C4-2B (cell line): ENCODE results near the gene NES.

ENCODE experiments used
- H3K27ac ChIP-seq: fragments of 450-650 bp; 2 replicates; pipeline ENCODE4 v1.5.1; 2017
- ZFX ChIP-seq: fragments of 450-650 bp; IDR thresholded peaks from 2 replicates; pipeline ENCODE4 v1.6.1; 2017
- TF ChIP-seq, protein P1 (sequence below): fragments of 450-650 bp; conservative IDR thresholded peaks from 2 replicates; pipeline ENCODE4 v1.5.1; 2017; ENCODE audit warnings: mild to moderate bottlenecking

The NES gene

DNA sequence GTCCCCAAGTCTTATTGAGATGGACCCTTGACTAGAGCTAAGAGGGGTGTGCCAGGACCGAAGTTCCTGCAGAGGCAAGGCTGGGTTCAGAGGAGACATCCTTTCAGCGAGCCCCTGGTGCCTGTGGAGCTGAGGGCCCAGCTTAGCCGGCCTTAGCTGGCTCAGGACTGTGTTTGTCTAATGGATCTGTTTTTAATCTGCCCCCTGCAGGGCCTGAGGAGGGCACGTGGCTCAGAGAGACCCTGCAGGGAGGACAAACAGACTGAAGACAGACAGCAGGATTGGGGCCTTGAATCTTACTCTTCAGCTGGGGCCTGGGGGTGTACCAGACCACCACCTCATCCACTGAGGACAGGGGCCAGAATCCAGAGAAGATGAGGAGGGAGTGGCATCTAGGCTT, 26.5 kb upstream of the NES start:
- TF ChIP-seq ZFX, result no peak
- TF ChIP-seq, protein P1, sequence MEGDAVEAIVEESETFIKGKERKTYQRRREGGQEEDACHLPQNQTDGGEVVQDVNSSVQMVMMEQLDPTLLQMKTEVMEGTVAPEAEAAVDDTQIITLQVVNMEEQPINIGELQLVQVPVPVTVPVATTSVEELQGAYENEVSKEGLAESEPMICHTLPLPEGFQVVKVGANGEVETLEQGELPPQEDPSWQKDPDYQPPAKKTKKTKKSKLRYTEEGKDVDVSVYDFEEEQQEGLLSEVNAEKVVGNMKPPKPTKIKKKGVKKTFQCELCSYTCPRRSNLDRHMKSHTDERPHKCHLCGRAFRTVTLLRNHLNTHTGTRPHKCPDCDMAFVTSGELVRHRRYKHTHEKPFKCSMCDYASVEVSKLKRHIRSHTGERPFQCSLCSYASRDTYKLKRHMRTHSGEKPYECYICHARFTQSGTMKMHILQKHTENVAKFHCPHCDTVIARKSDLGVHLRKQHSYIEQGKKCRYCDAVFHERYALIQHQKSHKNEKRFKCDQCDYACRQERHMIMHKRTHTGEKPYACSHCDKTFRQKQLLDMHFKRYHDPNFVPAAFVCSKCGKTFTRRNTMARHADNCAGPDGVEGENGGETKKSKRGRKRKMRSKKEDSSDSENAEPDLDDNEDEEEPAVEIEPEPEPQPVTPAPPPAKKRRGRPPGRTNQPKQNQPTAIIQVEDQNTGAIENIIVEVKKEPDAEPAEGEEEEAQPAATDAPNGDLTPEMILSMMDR, result no peak
- no peak overlapping the region for H3K27ac ChIP-seq

DNA sequence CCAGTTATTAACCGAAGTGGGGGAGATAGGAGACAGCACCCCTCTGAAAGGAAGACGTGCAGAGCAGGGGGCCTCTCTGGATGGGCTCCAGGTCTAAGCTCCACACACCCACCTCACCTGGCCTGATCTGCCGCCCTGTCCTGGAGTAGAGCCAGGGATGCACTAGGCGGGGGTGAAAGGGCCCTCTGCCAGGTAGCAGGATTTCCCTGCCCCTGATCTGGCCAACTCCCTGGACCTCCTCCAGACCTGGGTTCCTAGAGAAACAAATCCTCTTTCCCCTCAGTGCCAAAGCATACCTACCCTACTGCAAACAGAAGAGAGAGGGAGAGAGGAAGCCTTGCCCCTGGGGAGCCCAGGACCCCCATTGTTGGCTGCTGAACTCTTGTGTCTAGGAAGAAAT, 26.1 kb upstream of the NES start:
- TF ChIP-seq, protein P1, result no peak
- no peak for TF ChIP-seq ZFX
- no peak overlapping the region for H3K27ac ChIP-seq

DNA sequence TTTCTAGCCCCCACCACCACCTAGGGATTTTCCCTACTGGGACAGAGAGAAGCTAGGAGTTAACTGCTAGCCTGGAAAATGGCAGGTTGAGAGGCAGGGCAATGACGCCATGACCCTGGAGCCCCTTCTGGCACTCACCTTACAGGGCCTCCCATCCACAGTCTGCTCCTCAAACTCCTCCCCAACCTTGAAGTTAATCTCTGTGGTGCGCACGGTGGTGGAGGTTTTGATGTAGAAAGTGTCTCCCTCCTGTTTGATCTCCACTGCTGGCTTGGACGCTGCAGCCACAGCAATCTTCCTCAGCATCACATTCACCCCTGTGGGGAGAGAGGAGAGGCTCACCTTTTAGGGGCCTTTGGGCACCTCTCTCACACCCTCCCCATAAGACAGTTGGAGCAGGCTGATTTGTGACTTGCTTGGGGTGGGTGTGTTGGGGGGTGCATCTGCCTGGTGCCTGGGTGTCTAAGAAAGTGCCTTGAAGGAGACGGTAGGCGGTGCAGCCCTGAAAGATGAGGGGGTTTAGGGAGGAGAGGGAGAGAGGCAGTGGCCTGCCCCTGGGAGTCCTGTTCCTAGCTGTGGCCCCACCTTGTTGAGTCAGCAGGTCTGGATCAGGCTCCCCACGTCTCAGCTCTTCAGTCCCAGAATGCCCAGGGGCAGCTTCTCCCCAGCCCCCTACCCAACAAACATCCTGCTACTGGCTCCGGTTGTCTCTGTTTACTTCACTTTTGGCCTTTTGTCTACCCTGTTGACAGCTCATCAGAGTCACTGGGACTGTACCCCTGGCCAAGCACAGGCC, 23.7 kb upstream of the NES start:
- no peak overlapping the region for H3K27ac ChIP-seq
- TF ChIP-seq ZFX, result no peak
- TF ChIP-seq, protein P1, result no peak

DNA sequence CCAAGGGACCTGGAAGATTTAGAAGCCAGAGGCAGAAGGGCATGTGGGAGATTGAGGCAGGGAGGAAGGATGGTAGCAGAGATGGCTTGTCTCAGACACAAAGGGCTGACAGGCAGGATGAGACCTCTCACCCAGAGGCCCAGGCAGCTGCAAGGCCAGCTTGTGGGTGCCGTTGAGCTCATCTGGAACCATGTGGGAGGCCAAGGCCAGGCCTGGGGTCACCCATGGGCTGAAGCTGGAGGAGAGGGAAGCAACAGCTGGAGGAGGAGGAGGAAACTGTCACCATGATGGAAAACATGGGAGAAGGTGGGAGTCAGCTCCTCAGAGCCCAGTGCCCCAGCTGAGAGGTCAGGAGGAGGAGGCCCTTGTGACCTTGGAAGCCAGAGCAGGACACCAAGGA, 21.8 kb upstream of the NES start:
- no peak for TF ChIP-seq ZFX
- TF ChIP-seq, protein P1, result no peak
- no peak overlapping the region for H3K27ac ChIP-seq

DNA sequence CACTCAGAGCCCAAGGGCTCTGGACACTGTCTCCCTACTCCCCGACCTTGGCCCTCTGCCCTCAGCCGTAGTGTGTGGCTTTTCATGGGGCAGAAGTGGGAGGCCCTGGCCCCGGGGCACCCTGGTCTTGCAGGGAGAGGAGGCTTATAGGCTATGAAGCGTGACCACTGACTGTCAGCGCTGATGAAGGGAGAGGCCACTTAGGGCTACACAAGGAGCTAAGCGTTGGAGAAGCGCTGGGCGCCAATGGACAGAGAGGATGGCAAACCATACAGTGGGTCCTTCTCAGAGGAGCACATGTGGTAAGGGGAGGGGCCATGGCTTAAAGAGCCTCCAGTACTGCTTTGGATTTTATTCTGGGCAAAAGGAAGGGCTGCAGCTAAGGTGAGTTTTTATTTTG, 20.3 kb upstream of the NES start:
- TF ChIP-seq ZFX, result no peak
- TF ChIP-seq, protein P1, result no peak
- H3K27ac ChIP-seq, result no peak overlapping the region

DNA sequence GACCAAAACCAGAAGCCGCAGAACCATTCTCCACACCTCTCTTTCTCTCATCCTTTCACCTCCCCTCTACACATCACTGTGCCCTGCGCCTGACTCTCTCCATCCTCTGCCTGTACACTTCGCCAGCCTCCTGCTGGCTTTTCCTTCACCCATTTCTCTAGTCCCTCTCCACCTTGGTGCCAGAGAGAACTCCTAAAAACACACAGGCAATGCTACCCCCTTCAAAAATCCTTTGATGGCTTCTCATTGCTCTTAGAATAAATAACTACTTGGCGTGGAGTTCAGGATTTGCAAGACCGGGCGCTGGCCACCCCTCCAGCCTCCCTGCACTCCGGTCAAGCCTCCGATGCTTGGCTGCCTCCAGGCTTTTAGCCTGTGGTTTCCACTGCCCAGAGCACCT, 19.5 kb upstream of the NES start:
- no peak for TF ChIP-seq ZFX
- TF ChIP-seq, protein P1, result no peak
- H3K27ac ChIP-seq, result no peak overlapping the region

DNA sequence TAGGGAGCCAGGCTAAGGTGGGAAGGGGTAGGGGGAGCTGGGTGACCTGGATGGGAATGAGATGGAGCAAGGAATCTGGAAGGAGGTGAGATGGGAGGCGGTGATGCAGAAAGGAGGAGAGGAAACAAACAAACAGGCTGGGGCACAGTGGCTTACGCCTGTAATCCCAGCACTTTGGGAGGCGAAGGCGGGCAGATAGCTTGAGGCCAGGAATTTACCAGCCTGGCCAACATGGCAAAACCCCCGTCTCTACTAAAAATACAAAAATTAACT, 17.4 kb upstream of the NES start:
- TF ChIP-seq ZFX, result no peak
- H3K27ac ChIP-seq, result peak overlapping the region; percentile 76

DNA sequence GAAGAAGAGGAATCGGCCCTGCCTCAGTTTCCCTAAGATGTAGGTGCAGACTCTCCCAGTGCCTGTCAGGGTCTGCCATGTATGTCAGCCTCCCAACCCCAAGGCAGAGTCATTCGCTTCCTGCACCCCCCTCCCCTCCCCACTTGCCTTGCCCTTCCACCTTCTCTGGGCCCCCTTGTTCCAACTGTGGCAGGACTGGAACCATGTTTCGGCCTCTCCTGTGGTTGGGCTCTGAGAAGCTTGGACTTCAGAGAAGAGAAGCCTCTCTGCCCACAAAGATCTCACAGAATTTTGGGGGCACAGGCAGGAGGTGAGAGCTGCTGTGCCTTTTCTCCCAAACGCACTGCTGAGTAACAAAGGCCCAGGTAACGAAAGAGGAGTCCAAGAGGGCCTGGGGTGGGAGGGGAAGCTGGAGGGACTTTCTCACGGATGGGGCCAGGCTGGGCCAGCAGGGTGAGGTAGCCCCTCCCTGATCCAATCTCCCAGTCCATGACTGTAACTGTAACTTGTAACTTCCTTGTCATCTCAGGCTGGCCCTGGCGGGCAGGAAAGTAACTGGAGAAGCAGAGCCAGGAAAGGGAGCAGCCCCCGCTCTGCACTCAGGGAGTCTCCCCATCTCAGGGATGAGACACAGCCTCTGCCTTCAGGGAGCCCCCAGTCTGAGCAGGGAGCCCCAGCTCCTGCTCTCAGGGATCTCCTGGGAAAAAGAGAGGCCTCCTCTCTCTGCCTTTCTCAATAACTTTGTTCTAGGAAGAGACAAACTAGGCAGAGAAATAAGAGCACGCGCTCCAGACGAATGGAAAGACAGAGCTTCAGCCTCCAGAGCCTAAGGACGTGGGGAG, 16.9 kb upstream of the NES start:
- peak overlapping the region; percentile 76 for H3K27ac ChIP-seq
- TF ChIP-seq, protein P1, result no peak
- no peak for TF ChIP-seq ZFX
